Hematopoietic multipotent progenitor cell treated with erythropoietin and hydrocortisone succinate and interleukin-3 and kit ligand, for 15 days (in vitro differentiated cells): ENCODE measurements around the gene MCTP1.

Experiments
- DNase-seq: peaks from one replicate; pipeline ENCODE4 v3.0.0-alpha.2; 2015; ENCODE audit warnings: low spot score

MCTP1 gene

GRCh38 chr5:94698197-94698596 lies 586.7 kb downstream of the MCTP1 start:
- DNase-seq, result no peak

- DNase-seq, result no peak
These were observed 590.2 kb downstream of the MCTP1 start for GRCh38 chr5:94694671-94695070.

- DNase-seq, result no peak
These were observed 591.0 kb downstream of the MCTP1 start for GRCh38 chr5:94693845-94694370.

DNA sequence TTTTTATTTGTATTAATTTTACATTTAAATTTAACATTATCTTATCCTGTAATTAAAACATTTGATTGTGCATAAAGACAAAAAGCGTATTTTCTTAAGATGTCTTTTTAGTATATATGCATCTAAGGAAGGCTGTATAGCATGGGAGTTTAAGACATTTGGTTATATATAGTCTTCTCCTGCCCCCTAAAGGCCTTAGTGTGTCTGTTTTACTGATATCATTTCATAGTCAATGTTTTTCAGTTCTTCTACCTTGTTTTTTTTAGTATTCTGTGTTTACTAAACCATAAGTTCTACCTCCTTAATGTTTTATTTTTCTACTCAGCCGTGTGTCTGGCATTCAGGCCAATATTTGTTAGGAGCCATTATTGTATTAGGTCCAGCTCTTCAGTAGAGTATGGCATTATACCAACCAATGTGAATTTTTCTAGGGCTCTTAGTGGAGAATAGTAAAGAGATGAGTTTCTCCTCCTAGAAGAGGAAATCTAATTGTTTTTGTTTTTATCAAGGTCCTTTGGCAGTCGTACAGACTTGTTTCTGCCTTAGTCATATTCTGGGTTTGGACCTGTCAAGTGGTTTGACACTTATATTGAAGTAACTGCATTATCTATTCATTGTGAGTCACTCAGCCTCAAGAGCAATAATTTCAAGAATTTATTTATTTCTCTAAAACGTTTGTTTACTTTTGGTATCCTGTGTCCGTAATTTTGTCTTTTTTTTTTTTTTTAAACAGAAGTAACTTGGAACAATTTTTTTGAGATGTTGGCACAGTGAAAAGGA lies 591.7 kb downstream of the MCTP1 start:
- DNase-seq, result peak; percentile 57

- DNase-seq, result no peak
These were observed 592.3 kb downstream of the MCTP1 start for GRCh38 chr5:94692581-94692980.

DNA sequence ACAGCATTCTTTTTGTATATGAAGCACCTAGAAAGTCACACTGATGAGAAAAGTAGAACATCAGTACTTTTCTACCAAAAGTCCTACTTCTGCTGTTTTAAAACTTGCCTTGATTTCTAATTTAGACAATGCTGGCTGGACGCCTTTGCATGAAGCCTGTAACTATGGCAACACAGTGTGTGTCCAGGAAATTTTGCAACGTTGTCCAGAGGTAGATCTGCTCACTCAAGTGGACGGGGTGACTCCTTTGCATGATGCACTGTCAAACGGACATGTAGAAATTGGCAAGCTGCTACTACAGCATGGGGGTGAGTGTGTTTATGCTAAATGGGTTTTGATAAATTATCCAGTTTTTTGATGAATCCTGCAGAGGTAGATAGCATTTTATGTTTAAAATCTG lies 592.9 kb downstream of the MCTP1 start:
- no peak for DNase-seq

GRCh38 chr5:94691291-94691690 lies 593.6 kb downstream of the MCTP1 start:
- DNase-seq, result no peak

DNA sequence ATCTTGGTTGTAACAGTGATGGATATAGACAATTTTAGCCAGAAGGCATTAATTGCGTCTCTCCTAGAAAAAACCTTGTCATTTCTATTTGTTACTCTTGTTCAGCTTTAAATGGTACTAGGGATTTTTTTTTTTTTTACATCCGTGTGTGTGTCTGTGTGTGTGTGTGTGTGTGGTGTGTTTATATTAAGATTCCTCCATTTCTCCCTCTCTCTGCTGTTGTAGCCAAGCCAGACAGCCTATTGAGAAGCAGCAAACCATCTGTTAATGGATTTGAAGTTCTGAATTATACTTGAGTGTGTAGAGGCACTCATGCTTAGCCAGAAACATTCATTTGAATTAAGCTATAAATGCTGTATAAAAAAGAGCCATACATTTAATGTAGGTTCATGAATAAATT lies 594.1 kb downstream of the MCTP1 start:
- DNase-seq, result no peak

GRCh38 chr5:94689908-94690307 lies 595.0 kb downstream of the MCTP1 start:
- DNase-seq, result no peak

DNA sequence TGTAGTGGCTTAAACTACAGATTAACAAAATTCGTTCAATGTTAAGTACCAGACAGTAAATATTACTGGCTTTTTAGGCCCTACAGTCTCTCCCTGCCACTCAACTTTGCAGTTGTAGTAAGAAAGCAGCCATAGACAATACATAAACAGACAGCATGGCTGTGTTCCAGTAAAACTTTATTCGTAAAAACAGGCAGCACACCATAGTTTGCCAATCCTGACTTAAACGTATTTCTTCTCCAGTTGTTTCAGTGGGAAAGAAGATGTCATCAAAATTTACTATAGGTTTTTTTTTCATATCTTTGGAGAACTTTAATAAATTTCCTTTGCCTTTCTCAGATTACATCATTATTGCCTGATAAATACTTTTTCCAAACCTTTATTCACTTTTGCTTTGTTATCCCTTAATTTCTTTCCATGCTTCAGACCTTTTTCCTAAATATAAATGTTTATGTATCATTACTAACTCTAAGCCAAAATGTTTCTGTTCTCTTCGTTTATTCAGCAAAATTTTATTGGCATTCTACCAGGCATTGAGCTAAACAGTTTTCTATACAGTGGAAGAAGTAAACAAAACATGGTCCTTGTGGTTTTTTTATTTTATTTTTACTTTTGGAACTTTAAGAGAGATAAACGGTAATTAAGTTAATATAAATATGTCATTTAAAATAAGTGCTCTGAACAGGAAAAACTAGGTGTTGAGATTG lies 601.9 kb downstream of the MCTP1 start:
- DNase-seq, result no peak

- no peak for DNase-seq
These were observed 608.8 kb downstream of the MCTP1 start for GRCh38 chr5:94675965-94676618.

DNA sequence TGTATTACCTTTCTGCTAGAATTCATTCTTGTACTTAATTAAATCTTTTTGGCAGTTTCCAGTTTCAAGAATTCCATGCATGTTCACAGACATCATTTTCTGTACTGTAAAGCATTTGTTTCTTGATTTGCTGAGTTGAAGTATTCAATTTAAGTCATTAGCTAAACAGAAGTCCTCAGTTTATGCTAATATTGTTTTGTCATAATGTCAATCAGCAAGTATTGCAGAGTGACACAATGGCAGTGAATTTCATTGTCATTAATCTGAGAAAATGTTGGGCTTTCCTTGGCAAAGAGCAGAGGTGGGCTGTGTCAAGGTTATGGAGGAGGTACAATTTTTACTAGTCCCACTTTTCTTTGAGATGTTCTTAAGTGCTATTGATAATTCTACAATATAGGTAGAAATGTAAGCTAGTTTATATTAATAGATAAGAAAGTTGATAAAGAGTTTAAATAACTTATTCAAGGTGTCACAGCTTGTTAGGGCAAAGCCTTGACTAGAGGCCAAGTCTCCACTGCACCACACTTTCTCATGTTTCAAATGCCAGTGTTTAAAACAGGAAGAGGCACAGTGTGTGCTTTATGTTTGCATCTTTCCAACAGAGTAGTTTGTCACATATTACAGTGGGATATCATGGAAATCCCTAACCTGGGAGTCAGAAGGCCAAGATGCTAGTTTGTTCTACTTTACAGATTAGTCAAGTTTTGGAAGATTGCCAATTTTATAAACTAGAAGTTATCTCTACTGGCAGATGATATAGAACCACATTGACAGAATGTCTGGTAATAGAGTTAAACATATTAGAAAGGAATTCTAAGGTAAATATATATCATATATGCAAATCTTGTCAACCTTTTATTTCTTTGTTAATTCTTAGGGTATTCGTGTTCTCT lies 610.2 kb downstream of the MCTP1 start:
- peak; percentile 14 for DNase-seq

- no peak for DNase-seq
These were observed 612.1 kb downstream of the MCTP1 start for GRCh38 chr5:94672746-94673145.

- DNase-seq, result no peak
These were observed 614.2 kb downstream of the MCTP1 start for GRCh38 chr5:94670726-94671125.

GRCh38 chr5:94667937-94668336 lies 617.0 kb downstream of the MCTP1 start:
- no peak for DNase-seq

- DNase-seq, result no peak
These were observed 623.8 kb downstream of the MCTP1 start for GRCh38 chr5:94661086-94661485.

- no peak for DNase-seq
These were observed 624.4 kb downstream of the MCTP1 start for GRCh38 chr5:94660506-94660905.

DNA sequence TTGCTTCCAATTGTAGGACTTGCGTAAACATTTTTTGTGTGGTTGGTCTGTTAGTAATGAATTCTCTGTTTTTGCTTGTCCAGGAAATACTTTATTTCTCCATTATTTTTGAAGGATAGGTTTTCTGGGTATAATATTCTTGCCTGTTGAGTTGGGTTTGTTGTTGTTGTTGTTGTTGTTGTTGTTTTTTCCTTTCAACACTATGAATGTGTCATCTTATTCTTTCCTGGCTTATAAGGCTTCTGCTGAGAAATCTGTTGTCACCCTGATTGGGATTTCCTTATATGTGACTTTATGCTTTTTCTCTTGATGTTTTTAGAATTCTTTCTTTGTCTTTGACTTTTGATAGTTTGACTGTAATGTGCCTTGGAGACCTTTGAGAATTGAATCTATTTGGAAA lies 626.6 kb downstream of the MCTP1 start:
- no peak for DNase-seq
